HCT116 (cell line): ENCODE results near the gene NEMP2. TPM values are rescaled to one million over a fixed set of nuclear protein-coding genes. Genes with fewer than 3 reads are reported as not detected.

Experiments used
- ATAC-seq: fragments of 200-7000 bp; cut with Tn5 transposase; 2 replicates; pipeline ENCODE4 v1.9.1; 2020; ENCODE audit warnings: mild to moderate bottlenecking, moderate library complexity
- BruUV-seq: library from RNA; stranded (reverse); fragments of 400-500 nt; replicated peaks from 2 replicates; lab custom pipeline; 2021; lab: Mats Ljungman, UMichigan
- CTCF ChIA-PET: fragments of 300-600 bp; sonication (Branson Sonifier 250); formaldehyde crosslinking; loops from one replicate; lab custom pipeline; 2021; ENCODE audit warnings: antibody characterized with exemption; lab: Charles Lee
- POLR2A ChIA-PET: fragments of 300-600, 350-600 bp; sonication (Branson Sonifier 250); formaldehyde crosslinking; loops from one replicate; lab custom pipeline; 2021; ENCODE audit warnings: antibody characterized with exemption; lab: Charles Lee
- RAD21 ChIA-PET, 2 experiments: fragments of 300-600 bp; sonication (Branson Sonifier 250); formaldehyde crosslinking; loops; one replicate each; lab custom pipeline; 2023; ENCODE audit warnings: low total read pairs in 2 of 2; ENCODE audit not compliant: uncharacterized antibody in 2 of 2, unreplicated experiment in 2 of 2, low non-redundant PET in 1 of 2; lab: Charles Lee
- DNase-seq: peaks from one replicate; pipeline ENCODE4 v3.0.0-alpha.2; 2010; ENCODE audit warnings: low read depth, low spot score
- H2AFZ ChIP-seq: fragments of 200-600 bp; shearing (Covaris generic), sonication (generic); 2 replicates; pipeline ENCODE4 v1.6.1; 2017; ENCODE audit warnings: low read depth, mixed run types, mixed read lengths, antibody characterized with exemption, low read length; ENCODE audit not compliant: poor library complexity, severe bottlenecking
- H3K27ac ChIP-seq: 2 replicates; pipeline ENCODE4 v1.5.1; 2012; ENCODE audit warnings: low read depth, low read length
- H3K27me3 ChIP-seq: fragments of 200-600 bp; sonication (generic); 2 replicates; pipeline ENCODE4 v1.6.1; 2016; ENCODE audit warnings: mixed run types, low read length, mixed read lengths; ENCODE audit not compliant: insufficient read depth
- H3K36me3 ChIP-seq, 2 experiments: fragments of 200-500 bp in 1 of 2; fragments of 200-600 bp in 1 of 2; sonication (Bioruptor generic) in 1 of 2; sonication (generic) in 1 of 2; 2 replicates each; pipeline versions ENCODE4 v1.5.1 to v1.6.1; 2014 to 2016; ENCODE audit warnings: low read length in 2 of 2, inconsistent platforms in 1 of 2, mixed read lengths in 1 of 2, mixed run types in 1 of 2; ENCODE audit not compliant: insufficient read depth in 2 of 2, control insufficient read depth in 1 of 2
- H3K4me1 ChIP-seq, 2 experiments: fragments of 200-600 bp in 1 of 2; sonication (generic) in 1 of 2; 2 replicates each; pipeline versions ENCODE4 v1.5.1 to v1.6.1; 2012 to 2017; ENCODE audit warnings: low read length in 2 of 2, inconsistent platforms in 1 of 2, mild to moderate bottlenecking in 1 of 2, mixed read lengths in 1 of 2, mixed run types in 1 of 2, moderate library complexity in 1 of 2; ENCODE audit not compliant: insufficient read depth in 2 of 2, control insufficient read depth in 1 of 2
- H3K4me2 ChIP-seq: fragments of 200-600 bp; sonication (generic); 2 replicates; pipeline ENCODE4 v1.6.1; 2017; ENCODE audit warnings: mixed run types, low read length, mixed read lengths
- H3K4me3 ChIP-seq, 2 experiments: fragments of 200-600 bp in 1 of 2; sonication (generic) in 1 of 2; replicated peaks in 1 of 2; 2 replicates each; pipeline ENCODE4 v1.5.1; 2011 to 2016; ENCODE audit warnings: low read length in 2 of 2, control low read depth in 1 of 2, low read depth in 1 of 2, mild to moderate bottlenecking in 1 of 2, mixed read lengths in 1 of 2, mixed run types in 1 of 2
- H3K79me2 ChIP-seq: fragments of 200-600 bp; sonication (generic); 2 replicates; pipeline ENCODE4 v1.6.1; 2017; ENCODE audit warnings: mild to moderate bottlenecking, mixed run types, low read length, moderate library complexity, mixed read lengths; ENCODE audit not compliant: insufficient read depth
- H3K9ac ChIP-seq: fragments of 200-600 bp; sonication (generic); 2 replicates; pipeline ENCODE4 v1.6.1; 2016; ENCODE audit warnings: low read length, mixed read lengths
- H3K9me2 ChIP-seq: fragments of 200-600 bp; sonication (generic), shearing (Covaris generic); 2 replicates; pipeline ENCODE4 v1.6.1; 2017; ENCODE audit warnings: mixed run types, mild to moderate bottlenecking, moderate library complexity; ENCODE audit not compliant: insufficient read depth
- H3K9me3 ChIP-seq, 2 experiments: fragments of 200-500 bp in 1 of 2; fragments of 200-600 bp in 1 of 2; sonication (Bioruptor generic) in 1 of 2; sonication (generic) in 1 of 2; 2 replicates each; pipeline ENCODE4 v1.6.1; 2014 to 2017; ENCODE audit warnings: low read length in 2 of 2, mixed read lengths in 2 of 2, inconsistent platforms in 1 of 2, low read depth in 1 of 2, mild to moderate bottlenecking in 1 of 2, mixed run types in 1 of 2, moderate library complexity in 1 of 2; ENCODE audit not compliant: control insufficient read depth in 1 of 2, insufficient read depth in 1 of 2
- H4K20me1 ChIP-seq: fragments of 200-600 bp; sonication (generic), shearing (Covaris generic); 2 replicates; pipeline ENCODE4 v1.6.1; 2017; ENCODE audit warnings: mixed run types, mild to moderate bottlenecking, moderate library complexity; ENCODE audit not compliant: insufficient read depth
- CBX3 ChIP-seq: IDR thresholded peaks from 2 replicates; pipeline ENCODE4 v1.6.1; 2012; ENCODE audit warnings: low read depth
- CTCF ChIP-seq, 3 experiments: fragments of 200-600 bp in 1 of 3; sonication (generic) in 1 of 3; IDR thresholded peaks in 2 of 3; conservative IDR thresholded peaks in 1 of 3; 2 replicates each; pipeline ENCODE4 v1.5.1; 2012 to 2017; ENCODE audit warnings: low read depth in 2 of 3, low read length in 2 of 3, antibody characterized with exemption in 1 of 3, borderline replicate concordance in 1 of 3, control low read depth in 1 of 3, mild to moderate bottlenecking in 1 of 3, mixed read lengths in 1 of 3, mixed run types in 1 of 3, moderate library complexity in 1 of 3; ENCODE audit not compliant: insufficient read depth in 1 of 3
- EGR1 ChIP-seq: IDR thresholded peaks from 2 replicates; pipeline ENCODE4 v1.6.1; 2012; ENCODE audit warnings: low read depth
- EZH2phosphoT487 ChIP-seq: fragments of 200-600 bp; IDR thresholded peaks from 2 replicates; pipeline ENCODE4 v1.6.1; 2018; ENCODE audit warnings: antibody characterized with exemption, borderline replicate concordance
- POLR2A ChIP-seq: IDR thresholded peaks from 2 replicates; pipeline ENCODE4 v1.7.0; 2011; ENCODE audit warnings: borderline replicate concordance; ENCODE audit not compliant: insufficient read depth, insufficient read length; ENCODE audit errors: extremely low read depth
- RAD21 ChIP-seq: IDR thresholded peaks from 2 replicates; pipeline ENCODE4 v1.6.1; 2012; ENCODE audit warnings: low read depth, mild to moderate bottlenecking
- REST ChIP-seq: IDR thresholded peaks from 2 replicates; pipeline ENCODE4 v1.6.1; 2012; ENCODE audit warnings: low read depth
- SIN3A ChIP-seq: IDR thresholded peaks from 2 replicates; pipeline ENCODE4 v1.6.1; 2012; ENCODE audit warnings: low read depth
- TCF7L2 ChIP-seq: IDR thresholded peaks from 2 replicates; pipeline ENCODE4 v1.7.0; 2011; ENCODE audit warnings: borderline replicate concordance, inconsistent platforms; ENCODE audit not compliant: insufficient read depth, insufficient read length; ENCODE audit errors: extremely low read depth
- YY1 ChIP-seq: IDR thresholded peaks from 2 replicates; pipeline ENCODE4 v1.6.1; 2011; ENCODE audit warnings: low read length, low read depth, moderate library complexity, mild to moderate bottlenecking; ENCODE audit not compliant: insufficient replicate concordance; ENCODE audit errors: extremely low read depth
- ZBTB33 ChIP-seq: IDR thresholded peaks from 2 replicates; pipeline ENCODE4 v1.6.1; 2011; ENCODE audit warnings: mild to moderate bottlenecking, low read length, moderate library complexity; ENCODE audit not compliant: insufficient replicate concordance; ENCODE audit errors: extremely low read depth
- ZNF274 ChIP-seq: fragments of 200-500 bp; sonication (Bioruptor generic); IDR thresholded peaks from 2 replicates; pipeline ENCODE4 v1.6.1; 2014; ENCODE audit warnings: mild to moderate bottlenecking, low read depth, low read length, inconsistent platforms
- intact Hi-C: fragments of 100-400 bp; cut with micrococcal nuclease; formaldehyde crosslinking; loops from 2 replicates; pipeline ENCODE4 v1.10.0; 2022
- total RNA-seq: library from RNA; stranded (reverse); gene quantifications from one replicate; pipeline ENCODE4 v1.2.1, GENCODE V29; 2021; ENCODE audit not compliant: unreplicated experiment

Gene NEMP2
- total RNA-seq, 1 experiment from 2014 or later: 8.6 TPM

GRCh38 chr2:190575263-190575662 is 40.7 kb upstream of the NEMP2 start:
- Histone ChIP-seq H3K4me3 (no peak overlapping the region), H3K27ac (no peak overlapping the region), H3K36me3 (no peaks in the 10 kb centered on the region), H3K4me1 (peaks cover 14 to 41% of the 10 kb centered on the region in 2 experiments), H2AFZ (no peak overlapping the region), H3K9me2 (no peaks in the 10 kb centered on the region), H3K9ac (no peak overlapping the region), H3K9me3 (no peaks in the 10 kb centered on the region), H4K20me1 (no peaks in the 10 kb centered on the region), H3K27me3 (no peaks in the 10 kb centered on the region), H3K79me2 (no peaks in the 10 kb centered on the region), H3K4me2 (no peak overlapping the region)
- ChIA-PET CTCF (no interaction called here), RAD21 (no interaction called here), POLR2A (no interaction called here)
- DNase-seq (no peak), ATAC-seq (no peak)
- no TSS peak for BruUV-seq
- intact Hi-C loops: no loop called here
- TF ChIP-seq EZH2phosphoT487 (no peak), SIN3A (no peak), YY1 (no peak), CTCF (IDR thresholded peaks at IDR 0.05 in 2 of 3, conservative IDR thresholded peaks at IDR 0.05 in 1 of 3; ENCODE audit: borderline replicate concordance in 1 of 3, insufficient read depth in 1 of 3, low read depth in 2 of 3, low read length in 2 of 3) (no peak), RAD21 (no peak), ZNF274 (no peak), POLR2A (no peak), EGR1 (no peak), TCF7L2 (no peak), CBX3 (no peak), ZBTB33 (no peak), REST (no peak)
